ENCODE data around the gene LRMDA. TPM values are rescaled to one million over a fixed set of nuclear protein-coding genes. Genes with fewer than 3 reads are reported as not detected.

The LRMDA gene
- total and polyA plus RNA-seq, 10 of the 15 experiments (the other 5 are each of a cell fraction or from before 2014, with no cell fraction given): 0.07 to 0.54 (median 0.29) TPM; not detected in 4

GRCh38 chr10:76297780-76298281 lies 866.4 kb downstream of the LRMDA start:
- H3K27ac ChIP-seq (ENCODE audit: control insufficient read depth, insufficient read depth): no peak overlapping the region

More at GRCh38 chr10:76297780-76298281, 866.4 kb downstream of the LRMDA start:
- FAIRE-seq: no peak
- DNase-seq (ENCODE audit: low read depth, low spot score): no peak
- H3K79me2 ChIP-seq (ENCODE audit: control insufficient read depth, insufficient read depth, low read length): no peaks in the 10 kb centered on the region
- intact Hi-C loops (cut with micrococcal nuclease; ENCODE audit: unreplicated experiment): no loop called here
- H2AFZ ChIP-seq (ENCODE audit: control insufficient read depth, low read depth, low read length): no peak overlapping the region
- ChIA-PET RAD21 (ENCODE audit: unreplicated experiment) (no interaction called here), CTCF (interaction anchor here (0.9 to 1.2 kb wide), 3 partner anchors 14 to 210 kb away, joined by 3 read pairs; no protein-coding TSS in a partner anchor), POLR2A (no interaction called here), SMC1A (ENCODE audit: uncharacterized antibody, unreplicated experiment) (interaction anchor here (0.8 to 2.1 kb wide), 5 partner anchors 16 to 260 kb away, joined by 3 to 4 read pairs (median 3); no protein-coding TSS in a partner anchor)
- H3K36me3 ChIP-seq (ENCODE audit: control insufficient read depth in 2 of 2, insufficient read depth in 2 of 2, low read length in 1 of 2): no peaks in the 10 kb centered on the region
- no peak overlapping the region for H3K4me2 ChIP-seq (ENCODE audit: control insufficient read depth, insufficient read depth)
- TF ChIP-seq EGR1 (IDR thresholded peaks at IDR 0.05; ENCODE audit: borderline replicate concordance in 1 of 2, low read depth in 2 of 2, low read length in 2 of 2) (no peak), MYB (IDR thresholded peaks at IDR 0.05; ENCODE audit: borderline replicate concordance, low read depth, low read length) (no peak), NFYA (IDR thresholded peaks at IDR 0.05; ENCODE audit: borderline replicate concordance, low read depth, low read length) (no peak), CHD2 (IDR thresholded peaks at IDR 0.05; ENCODE audit: borderline replicate concordance, low read depth, low read length) (0 out of 2 replicates have a peak, but pooled peaks have one; percentile 17), ZNF687 (IDR thresholded peaks at IDR 0.05) (peak; percentile 45; the same call in 1 of the 2 replicates)
- no peak overlapping the region for H3K9ac ChIP-seq (ENCODE audit: control insufficient read depth, insufficient read depth, low read length)
- H3K9me3 ChIP-seq (replicated peaks; ENCODE audit: control insufficient read depth, insufficient read depth, low read length): no peaks in the 10 kb centered on the region
- in situ Hi-C loops (cut with MboI): no loop called here
- H3K4me1 ChIP-seq (ENCODE audit: control insufficient read depth, insufficient read depth, low read length): no peaks in the 10 kb centered on the region
- BruUV-seq (replicated peaks): no TSS peak
- H3K27me3 ChIP-seq (replicated peaks in 1 of 2; ENCODE audit: control insufficient read depth in 2 of 2, insufficient read depth in 2 of 2, low read length in 1 of 2): no peaks in the 10 kb centered on the region
- ATAC-seq: peak; percentile 61
- no peak overlapping the region for H3K4me3 ChIP-seq
- no peaks in the 10 kb centered on the region for H4K20me1 ChIP-seq (ENCODE audit: control insufficient read depth, insufficient read depth)
- 42% methylated on average over 10 of the region's 10 CpGs for WGBS (ENCODE audit: insufficient coverage, insufficient replicate concordance, low lambda C conversion rate, missing lambda C conversion rate)

Data from GM12878 (cell line).